HG02840 (cell line): ENCODE data around the gene ZNF74.
"Not testable (repeated sequence)": the region's sequence is repeated elsewhere in the genome, so short reads cannot be mapped to it uniquely, and the experiment has no call there.

Experiments used
- ATAC-seq: cut with Tn5 transposase; IDR thresholded peaks from one replicate; pipeline ENCODE4 v1.9.1; 2021; ENCODE audit warnings: mild to moderate bottlenecking, moderate library complexity, moderate number of reproducible peaks; ENCODE audit not compliant: unreplicated experiment, low FRiP score

Gene ZNF74

GRCh38 chr22:20441631-20442484, 47.9 kb downstream of the ZNF74 start:
- no peak for ATAC-seq

- ATAC-seq, result no peak
Measured at GRCh38 chr22:20442485-20443284, 48.7 kb downstream of the ZNF74 start.

- no peak for ATAC-seq
Measured at GRCh38 chr22:20444325-20444724, 50.4 kb downstream of the ZNF74 start.

DNA sequence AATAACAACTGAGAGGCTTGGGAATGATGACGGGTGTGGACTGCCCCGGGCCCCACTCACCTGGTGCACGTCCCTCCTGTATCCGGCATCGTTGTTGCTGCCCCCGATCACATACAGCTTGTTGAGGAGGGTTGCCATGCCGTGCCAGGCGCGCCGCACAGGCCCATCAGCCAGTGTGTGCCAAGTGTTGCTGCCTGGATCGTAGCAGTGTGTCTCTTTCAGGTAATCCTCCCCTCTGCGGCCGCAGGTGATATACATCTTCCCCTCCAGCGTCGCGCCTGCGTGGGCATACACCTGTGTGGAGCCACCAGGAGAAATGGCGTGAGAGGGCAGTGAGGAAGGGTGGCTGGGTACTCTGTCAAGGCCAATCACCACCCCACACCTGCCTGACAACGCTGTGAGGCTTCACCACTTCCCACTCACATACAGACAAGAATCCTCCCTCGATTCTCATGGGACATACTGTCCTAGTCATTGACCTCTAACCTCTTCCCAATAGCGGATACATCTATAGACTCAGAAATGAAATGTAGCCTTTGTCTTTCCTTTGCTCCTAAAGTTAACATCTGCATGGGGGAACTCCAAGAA, 52.5 kb downstream of the ZNF74 start:
- ATAC-seq, result no peak

DNA sequence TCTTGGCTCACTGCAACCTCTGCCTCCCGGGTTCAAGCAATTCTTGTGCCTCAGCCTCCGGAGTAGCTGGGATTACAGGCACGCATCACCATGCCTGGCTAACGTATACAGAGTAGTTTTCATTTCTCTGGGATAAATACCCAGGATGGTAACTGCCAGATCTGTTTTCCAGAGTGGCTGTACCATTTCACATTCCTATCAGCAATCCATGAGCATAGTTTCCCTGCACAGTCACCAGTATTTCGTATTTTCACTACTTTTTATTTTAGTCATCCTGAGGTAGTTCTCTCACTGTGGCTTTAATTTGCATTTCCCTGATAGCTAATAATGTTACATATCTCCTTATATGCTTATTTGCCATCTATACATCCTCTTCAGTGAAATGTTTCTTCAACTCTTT, 54.7 kb downstream of the ZNF74 start:
- ATAC-seq, result no peak

- no peak for ATAC-seq
Measured at GRCh38 chr22:20449819-20450550, 56.0 kb downstream of the ZNF74 start.

DNA sequence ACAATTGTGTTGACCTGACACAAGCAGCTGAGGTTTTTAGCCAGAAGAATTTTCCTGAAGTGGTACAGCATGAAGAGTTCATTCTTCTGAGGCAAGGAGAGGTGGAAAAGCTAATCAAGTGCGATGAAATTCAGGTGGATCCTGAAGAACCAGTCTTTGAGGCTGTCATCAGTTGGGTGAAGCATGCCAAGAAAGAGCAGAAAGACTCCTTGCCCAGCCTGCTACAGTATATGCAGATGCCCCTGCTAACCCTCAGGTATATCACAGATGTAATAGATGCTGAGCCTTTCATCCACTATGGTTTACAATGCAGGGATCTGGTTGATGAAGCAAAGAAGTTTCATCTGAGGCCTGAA, 56.6 kb downstream of the ZNF74 start:
- no peak for ATAC-seq

- not testable (repeated sequence) for ATAC-seq
Measured at GRCh38 chr22:20451129-20451778, 57.3 kb downstream of the ZNF74 start.

GRCh38 chr22:20451920-20452319, 58.0 kb downstream of the ZNF74 start:
- ATAC-seq, result no peak

DNA sequence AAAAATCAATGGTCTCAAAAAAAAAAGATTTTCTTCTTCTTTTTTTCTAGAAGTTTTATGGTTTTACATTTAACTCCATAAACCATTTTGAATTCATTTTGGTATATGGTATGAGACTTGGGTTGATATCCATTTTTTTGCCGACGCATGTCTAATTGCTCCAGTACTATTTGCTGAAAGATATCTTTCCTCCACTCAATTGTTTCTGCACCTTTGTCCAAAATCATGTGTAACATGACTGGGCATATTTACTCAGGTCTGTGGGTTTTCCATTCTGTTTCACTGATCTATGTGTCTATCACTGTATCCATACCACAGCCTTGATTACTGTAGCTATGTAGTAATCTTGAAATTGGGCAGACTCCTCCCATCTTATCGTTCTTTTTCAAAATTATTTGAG, 59.3 kb downstream of the ZNF74 start:
- ATAC-seq, result no peak

GRCh38 chr22:20455709-20456063, 61.7 kb downstream of the ZNF74 start:
- ATAC-seq, result no peak

- no peak for ATAC-seq
Measured at GRCh38 chr22:20456064-20456721, 62.2 kb downstream of the ZNF74 start.

- no peak for ATAC-seq
Measured at GRCh38 chr22:20456722-20457076, 62.7 kb downstream of the ZNF74 start.

DNA sequence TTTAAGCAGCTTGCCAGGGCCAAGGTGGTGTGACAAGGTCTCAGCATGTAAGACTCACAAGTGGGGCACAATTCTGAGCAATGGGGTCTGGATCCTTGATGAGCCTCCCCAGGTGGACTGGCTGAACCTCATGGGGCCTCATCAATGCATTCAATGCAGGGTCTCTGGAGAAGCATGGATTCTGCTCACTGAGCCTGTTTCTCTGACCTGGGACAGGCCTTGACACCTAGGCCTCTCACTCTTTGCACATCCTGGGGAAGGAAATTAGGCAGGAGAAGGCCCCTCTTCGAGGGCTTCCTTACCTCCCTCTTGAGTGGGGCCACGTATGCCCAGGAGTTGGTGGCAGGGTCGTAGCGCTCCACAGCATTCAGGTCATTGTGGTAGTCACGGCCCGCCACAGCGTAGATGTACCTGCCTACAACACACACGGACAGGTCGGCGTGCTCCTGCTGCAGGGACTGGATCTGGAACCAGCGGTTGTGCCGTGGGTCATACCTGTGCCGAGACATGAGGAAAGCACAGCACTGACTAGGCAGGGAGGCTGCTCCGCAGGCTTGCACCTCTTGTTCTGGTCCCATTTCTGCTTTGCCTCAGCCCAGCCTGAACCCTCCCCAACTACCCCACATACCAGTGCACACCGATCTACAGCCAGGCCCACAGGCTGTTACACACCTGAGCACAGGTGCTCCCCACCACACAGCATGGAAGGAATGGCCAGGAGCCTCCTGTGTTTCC, 63.7 kb downstream of the ZNF74 start:
- ATAC-seq, result no peak
